OCI-LY1 (cell line): ENCODE data around the gene TTC3.

Source experiments
- H2AFZ ChIP-seq: fragments of 200-600 bp; sonication (generic), shearing (Covaris generic); 2 replicates; pipeline ENCODE4 v1.6.0; 2014; ENCODE audit warnings: antibody characterized with exemption, mild to moderate bottlenecking, low read length
- H3F3A ChIP-seq: fragments of 200-600 bp; sonication (generic), shearing (Covaris generic); 2 replicates; pipeline ENCODE4 v1.6.0; 2014; ENCODE audit warnings: mild to moderate bottlenecking, antibody characterized with exemption, low read length, moderate library complexity; ENCODE audit not compliant: insufficient read depth
- H3K27ac ChIP-seq: fragments of 200-600 bp; sonication (generic); 2 replicates; pipeline ENCODE4 v1.5.1; 2014; ENCODE audit warnings: low read length, mixed run types, mild to moderate bottlenecking, low read depth; ENCODE audit not compliant: poor library complexity, severe bottlenecking
- H3K27me3 ChIP-seq: fragments of 200-600 bp; sonication (generic); 2 replicates; pipeline ENCODE4 v1.6.0; 2014; ENCODE audit warnings: antibody characterized with exemption, mild to moderate bottlenecking, low read length, moderate library complexity; ENCODE audit not compliant: insufficient read depth
- H3K36me3 ChIP-seq: fragments of 200-600 bp; sonication (generic); 2 replicates; pipeline ENCODE4 v1.6.1; 2014; ENCODE audit warnings: mild to moderate bottlenecking, antibody characterized with exemption, low read length, moderate library complexity, mixed read lengths; ENCODE audit not compliant: insufficient read depth
- H3K4me1 ChIP-seq: fragments of 200-600 bp; sonication (generic); 2 replicates; pipeline ENCODE4 v1.5.1; 2014; ENCODE audit warnings: mild to moderate bottlenecking, low read length, moderate library complexity; ENCODE audit not compliant: insufficient read depth, severe bottlenecking
- H3K4me2 ChIP-seq: fragments of 200-600 bp; sonication (generic), shearing (Covaris generic); 2 replicates; pipeline ENCODE4 v1.6.1; 2014; ENCODE audit warnings: low read length
- H3K4me3 ChIP-seq: fragments of 200-600 bp; sonication (generic); 2 replicates; pipeline ENCODE4 v1.5.1; 2014; ENCODE audit warnings: low read length, low read depth, mild to moderate bottlenecking, mixed read lengths; ENCODE audit not compliant: poor library complexity, severe bottlenecking
- H3K79me2 ChIP-seq: fragments of 200-600 bp; shearing (Covaris generic); 2 replicates; pipeline ENCODE4 v1.6.1; 2016; ENCODE audit warnings: mixed run types, low read length, mixed read lengths; ENCODE audit not compliant: insufficient read depth
- H3K9ac ChIP-seq: fragments of 200-600 bp; sonication (generic), shearing (Covaris generic); 2 replicates; pipeline ENCODE4 v1.6.1; 2014; ENCODE audit warnings: mild to moderate bottlenecking, low read length, mixed read lengths
- H3K9me2 ChIP-seq: fragments of 200-600 bp; sonication (generic), shearing (Covaris generic); 2 replicates; pipeline ENCODE4 v1.6.1; 2014; ENCODE audit warnings: low read depth, mild to moderate bottlenecking, low read length, mixed read lengths
- H3K9me3 ChIP-seq: fragments of 200-600 bp; shearing (Covaris generic); 2 replicates; pipeline ENCODE4 v1.6.1; 2014; ENCODE audit warnings: low read length, mixed read lengths
- H4K20me1 ChIP-seq: fragments of 200-600 bp; sonication (generic), shearing (Covaris generic); 2 replicates; pipeline ENCODE4 v1.6.0; 2016; ENCODE audit warnings: mild to moderate bottlenecking, low read length; ENCODE audit not compliant: insufficient read depth
- EZH2 ChIP-seq: fragments of 200-600 bp; sonication (generic), shearing (Covaris generic); IDR thresholded peaks from 2 replicates; pipeline ENCODE4 v1.8.0; 2017; ENCODE audit warnings: borderline replicate concordance, mixed run types, mild to moderate bottlenecking, antibody characterized with exemption, low read length, moderate library complexity, mixed read lengths
- TF ChIP-seq, protein P1 (sequence below): fragments of 200-600 bp; sonication (generic), shearing (Covaris generic); IDR thresholded peaks from 2 replicates; pipeline ENCODE4 v1.5.1; 2017; ENCODE audit warnings: mild to moderate bottlenecking, antibody characterized with exemption, low read length, moderate library complexity, mixed read lengths

Gene TTC3

DNA sequence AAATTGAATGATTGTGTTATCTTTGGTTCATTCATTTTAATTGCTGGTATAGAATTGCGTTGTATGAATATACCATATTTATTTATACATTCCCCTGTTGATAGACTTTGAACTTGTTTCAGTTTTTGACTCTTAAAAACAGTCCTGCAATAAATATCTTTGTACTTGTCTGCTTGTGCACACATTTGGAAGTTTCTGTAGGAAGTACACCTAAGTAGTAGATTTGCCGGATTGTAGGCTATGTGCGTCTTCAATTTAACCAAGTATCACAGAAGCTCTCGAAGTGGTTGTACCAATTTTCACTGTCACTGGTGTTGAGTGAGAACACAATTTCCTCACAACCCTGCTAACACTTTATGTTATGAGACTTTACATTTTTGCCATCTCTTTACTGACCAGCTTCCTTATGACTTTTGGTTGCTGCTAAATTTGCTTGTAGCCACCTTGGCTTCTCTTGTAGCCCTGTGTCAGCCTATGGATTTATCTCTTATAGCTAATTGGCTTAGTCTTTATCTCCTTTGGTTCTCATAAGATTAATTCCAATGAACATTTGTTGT lies 2.2 kb downstream of the TTC3 start:
- peaks cover 67% of the 10 kb centered on the region for H3K79me2 ChIP-seq

DNA sequence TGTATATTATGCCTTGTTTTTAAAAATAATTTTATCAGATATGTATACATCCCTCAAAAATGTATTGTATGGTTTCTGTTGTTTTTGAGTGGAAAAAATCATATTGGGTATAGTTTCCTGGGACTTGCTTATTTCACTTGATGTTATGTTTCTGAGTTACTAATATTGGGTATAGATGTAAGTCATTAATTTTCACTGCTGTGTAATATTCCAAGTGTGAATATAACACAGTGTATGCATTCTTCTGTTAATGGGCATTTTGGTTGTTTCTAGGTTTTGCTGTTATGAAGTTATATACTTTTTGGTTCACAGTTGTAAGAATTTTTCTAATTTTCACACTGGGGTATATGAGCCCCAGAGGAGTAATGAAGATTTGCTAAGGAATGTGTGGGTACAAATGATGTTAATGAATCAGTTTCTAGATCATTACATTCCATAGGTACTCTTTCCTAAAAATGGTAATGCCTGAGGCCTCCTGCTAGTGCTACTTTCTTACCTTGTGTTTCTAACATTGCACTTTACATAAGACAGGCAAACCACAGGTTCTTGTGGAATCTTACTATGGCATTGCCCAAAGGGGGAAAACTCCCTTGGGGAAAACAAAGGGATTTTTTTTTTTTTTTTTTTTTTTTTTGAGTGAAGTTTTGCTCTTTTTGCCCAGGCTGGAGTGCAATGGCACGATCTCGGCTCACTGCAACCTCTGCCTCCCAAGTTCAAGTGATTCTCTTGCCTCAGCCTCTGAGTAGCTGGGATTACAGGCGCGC lies 3.2 kb downstream of the TTC3 start:
- Histone ChIP-seq H3K9me3 (no peaks in the 10 kb centered on the region), H3K4me3 (no peak overlapping the region), H3K9me2 (no peaks in the 10 kb centered on the region), H2AFZ (no peak overlapping the region), H3K36me3 (no peaks in the 10 kb centered on the region), H3F3A (0 out of 2 replicates have a peak, but pooled peaks cover 6% of the 10 kb centered on the region), H3K9ac (no peak overlapping the region), H3K27me3 (no peaks in the 10 kb centered on the region), H3K4me2 (no peak overlapping the region), H4K20me1 (no peaks in the 10 kb centered on the region), H3K79me2 (peaks cover 76% of the 10 kb centered on the region), H3K4me1 (peaks cover 50% of the 10 kb centered on the region), H3K27ac (no peak overlapping the region)
- TF ChIP-seq, protein P1, sequence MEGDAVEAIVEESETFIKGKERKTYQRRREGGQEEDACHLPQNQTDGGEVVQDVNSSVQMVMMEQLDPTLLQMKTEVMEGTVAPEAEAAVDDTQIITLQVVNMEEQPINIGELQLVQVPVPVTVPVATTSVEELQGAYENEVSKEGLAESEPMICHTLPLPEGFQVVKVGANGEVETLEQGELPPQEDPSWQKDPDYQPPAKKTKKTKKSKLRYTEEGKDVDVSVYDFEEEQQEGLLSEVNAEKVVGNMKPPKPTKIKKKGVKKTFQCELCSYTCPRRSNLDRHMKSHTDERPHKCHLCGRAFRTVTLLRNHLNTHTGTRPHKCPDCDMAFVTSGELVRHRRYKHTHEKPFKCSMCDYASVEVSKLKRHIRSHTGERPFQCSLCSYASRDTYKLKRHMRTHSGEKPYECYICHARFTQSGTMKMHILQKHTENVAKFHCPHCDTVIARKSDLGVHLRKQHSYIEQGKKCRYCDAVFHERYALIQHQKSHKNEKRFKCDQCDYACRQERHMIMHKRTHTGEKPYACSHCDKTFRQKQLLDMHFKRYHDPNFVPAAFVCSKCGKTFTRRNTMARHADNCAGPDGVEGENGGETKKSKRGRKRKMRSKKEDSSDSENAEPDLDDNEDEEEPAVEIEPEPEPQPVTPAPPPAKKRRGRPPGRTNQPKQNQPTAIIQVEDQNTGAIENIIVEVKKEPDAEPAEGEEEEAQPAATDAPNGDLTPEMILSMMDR: no peak
- TF ChIP-seq EZH2: no peak

More for the DNA sequence above, 2.2 kb downstream of the TTC3 start:
- TF ChIP-seq EZH2: no peak
- TF ChIP-seq, protein P1: no peak
- H3K9me2 ChIP-seq: no peaks in the 10 kb centered on the region
- no peaks in the 10 kb centered on the region for H3K27me3 ChIP-seq
- H3K9ac ChIP-seq: no peak overlapping the region
- peak overlapping the region; percentile 87 for H3K4me3 ChIP-seq
- no peaks in the 10 kb centered on the region for H3K9me3 ChIP-seq
- H3K27ac ChIP-seq: no peak overlapping the region
- H2AFZ ChIP-seq: no peak overlapping the region
- peak overlapping the region; percentile 93 for H3K4me2 ChIP-seq
- H3F3A ChIP-seq: 0 out of 2 replicates have a peak, but pooled peaks cover 6% of the 10 kb centered on the region
- H3K36me3 ChIP-seq: no peaks in the 10 kb centered on the region
- peaks cover 59% of the 10 kb centered on the region for H3K4me1 ChIP-seq
- H4K20me1 ChIP-seq: no peaks in the 10 kb centered on the region

DNA sequence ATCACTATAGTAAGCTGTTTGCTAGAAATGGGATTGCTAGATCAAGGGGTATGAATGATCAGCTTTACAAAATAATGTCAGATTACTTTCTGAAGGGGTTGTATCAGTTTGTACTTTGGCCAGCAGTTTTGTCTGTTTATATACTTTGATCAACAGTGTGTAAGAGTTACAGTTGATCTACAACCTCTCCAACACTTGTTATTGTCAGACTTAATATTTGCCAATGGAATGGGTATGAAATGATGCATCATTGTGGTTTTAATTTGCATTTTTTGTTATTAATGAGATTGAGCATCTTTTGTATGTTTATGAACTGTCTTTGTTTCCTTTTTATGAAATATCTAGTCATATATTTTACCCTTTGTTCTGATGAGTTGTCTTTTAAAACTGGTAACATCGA lies 4.3 kb downstream of the TTC3 start:
- Histone ChIP-seq H2AFZ (no peak overlapping the region), H3K4me1 (peaks cover 43% of the 10 kb centered on the region), H3K27ac (peak overlapping the region; percentile 41), H3K36me3 (no peaks in the 10 kb centered on the region), H3K79me2 (peaks cover 86% of the 10 kb centered on the region), H3K4me3 (no peak overlapping the region), H3K4me2 (no peak overlapping the region), H3F3A (0 out of 2 replicates have a peak, but pooled peaks cover 6% of the 10 kb centered on the region), H4K20me1 (no peaks in the 10 kb centered on the region), H3K9me3 (no peaks in the 10 kb centered on the region), H3K9ac (no peak overlapping the region), H3K27me3 (no peaks in the 10 kb centered on the region), H3K9me2 (no peaks in the 10 kb centered on the region)
- TF ChIP-seq EZH2: no peak
- TF ChIP-seq, protein P1: no peak
